ENCODE results near the gene MLLT3.

Gene MLLT3

DNA sequence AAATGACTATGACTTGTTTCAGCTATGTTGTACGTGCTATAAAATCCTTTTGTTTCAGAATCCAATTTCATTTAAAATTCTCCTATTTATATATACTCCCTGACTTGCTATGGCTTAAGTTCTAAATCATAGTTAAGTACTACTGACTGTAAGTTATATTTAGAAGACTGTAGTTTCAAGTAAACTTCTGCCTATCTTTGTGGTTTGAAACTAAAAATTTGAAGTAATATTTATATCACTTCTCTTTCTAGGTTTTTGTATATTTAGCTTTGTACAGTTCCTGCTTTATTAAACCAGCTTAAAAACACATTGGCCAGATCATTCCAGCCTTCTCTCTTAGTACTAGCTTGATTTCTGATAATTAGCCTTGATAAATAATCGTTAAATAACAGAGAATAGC, 196.3 kb downstream of the MLLT3 start:
- H3K9me3 ChIP-seq (ENCODE audit: insufficient read depth, low read depth, low read length), result no peaks in the 10 kb centered on the region
- 0 out of 2 replicates have a peak, but pooled peaks cover 5% of the 10 kb centered on the region for H3F3A ChIP-seq (ENCODE audit: low read depth)
- no peaks in the 10 kb centered on the region for H3K27me3 ChIP-seq (ENCODE audit: insufficient read depth, low read length, poor library complexity, severe bottlenecking)
- peaks cover 13% of the 10 kb centered on the region for H4K20me1 ChIP-seq (ENCODE audit: insufficient read depth, low read length, poor library complexity, severe bottlenecking)
- no peaks in the 10 kb centered on the region for H3K9me2 ChIP-seq (replicated peaks; ENCODE audit: low read depth, low read length)
- peaks cover 50% of the 10 kb centered on the region for H3K79me2 ChIP-seq (ENCODE audit: insufficient read depth, low read length)
- no peak overlapping the region for H3K9ac ChIP-seq (ENCODE audit: low read depth, low read length, poor library complexity, severe bottlenecking)
- H3K4me2 ChIP-seq (ENCODE audit: low read depth, low read length, poor library complexity, severe bottlenecking), result no peak overlapping the region
- TF ChIP-seq, protein P1, sequence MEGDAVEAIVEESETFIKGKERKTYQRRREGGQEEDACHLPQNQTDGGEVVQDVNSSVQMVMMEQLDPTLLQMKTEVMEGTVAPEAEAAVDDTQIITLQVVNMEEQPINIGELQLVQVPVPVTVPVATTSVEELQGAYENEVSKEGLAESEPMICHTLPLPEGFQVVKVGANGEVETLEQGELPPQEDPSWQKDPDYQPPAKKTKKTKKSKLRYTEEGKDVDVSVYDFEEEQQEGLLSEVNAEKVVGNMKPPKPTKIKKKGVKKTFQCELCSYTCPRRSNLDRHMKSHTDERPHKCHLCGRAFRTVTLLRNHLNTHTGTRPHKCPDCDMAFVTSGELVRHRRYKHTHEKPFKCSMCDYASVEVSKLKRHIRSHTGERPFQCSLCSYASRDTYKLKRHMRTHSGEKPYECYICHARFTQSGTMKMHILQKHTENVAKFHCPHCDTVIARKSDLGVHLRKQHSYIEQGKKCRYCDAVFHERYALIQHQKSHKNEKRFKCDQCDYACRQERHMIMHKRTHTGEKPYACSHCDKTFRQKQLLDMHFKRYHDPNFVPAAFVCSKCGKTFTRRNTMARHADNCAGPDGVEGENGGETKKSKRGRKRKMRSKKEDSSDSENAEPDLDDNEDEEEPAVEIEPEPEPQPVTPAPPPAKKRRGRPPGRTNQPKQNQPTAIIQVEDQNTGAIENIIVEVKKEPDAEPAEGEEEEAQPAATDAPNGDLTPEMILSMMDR (conservative IDR thresholded peaks at IDR 0.05; ENCODE audit: low read length), result no peak
- H2AFZ ChIP-seq (ENCODE audit: low read length), result no peak overlapping the region
- peaks cover 8% of the 10 kb centered on the region for H3K4me1 ChIP-seq (ENCODE audit: insufficient read depth, low read length, poor library complexity, severe bottlenecking)
- no peak overlapping the region for H3K4me3 ChIP-seq (ENCODE audit: low read length, poor library complexity, severe bottlenecking)
- no peaks in the 10 kb centered on the region for H3K36me3 ChIP-seq (ENCODE audit: insufficient read depth, low read length)

DNA sequence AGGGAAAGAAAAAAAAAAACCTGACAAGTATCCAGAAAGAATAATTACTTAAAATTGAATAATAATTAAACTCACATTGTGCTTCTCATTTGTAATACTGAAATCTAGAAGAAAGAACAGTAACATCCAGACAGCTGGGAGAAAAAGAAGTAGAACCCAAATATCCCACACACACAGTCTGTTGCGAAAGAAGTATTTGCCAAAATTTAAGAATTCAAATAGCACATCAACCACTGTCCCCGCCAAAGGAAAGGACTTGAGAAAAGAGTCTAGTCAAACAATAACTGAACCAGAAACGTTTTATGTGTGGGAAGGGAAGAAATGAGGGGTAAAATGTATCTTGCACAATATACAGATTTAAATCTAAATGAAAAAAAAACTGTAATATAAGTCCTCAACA, 202.8 kb downstream of the MLLT3 start:
- peaks cover 22% of the 10 kb centered on the region for H4K20me1 ChIP-seq (ENCODE audit: insufficient read depth, low read length, poor library complexity, severe bottlenecking)
- no peaks in the 10 kb centered on the region for H3K9me2 ChIP-seq (replicated peaks; ENCODE audit: low read depth, low read length)
- H3K79me2 ChIP-seq (ENCODE audit: insufficient read depth, low read length), result peaks cover 26% of the 10 kb centered on the region
- H3K36me3 ChIP-seq (ENCODE audit: insufficient read depth, low read length), result no peaks in the 10 kb centered on the region
- H3K9ac ChIP-seq (ENCODE audit: low read depth, low read length, poor library complexity, severe bottlenecking), result no peak overlapping the region
- H3K4me1 ChIP-seq (ENCODE audit: insufficient read depth, low read length, poor library complexity, severe bottlenecking), result no peaks in the 10 kb centered on the region
- no peak overlapping the region for H3K4me2 ChIP-seq (ENCODE audit: low read depth, low read length, poor library complexity, severe bottlenecking)
- no peaks in the 10 kb centered on the region for H3K27me3 ChIP-seq (ENCODE audit: insufficient read depth, low read length, poor library complexity, severe bottlenecking)
- no peaks in the 10 kb centered on the region for H3F3A ChIP-seq (ENCODE audit: low read depth)
- no peak overlapping the region for H3K4me3 ChIP-seq (ENCODE audit: low read length, poor library complexity, severe bottlenecking)
- no peak overlapping the region for H2AFZ ChIP-seq (ENCODE audit: low read length)
- no peaks in the 10 kb centered on the region for H3K9me3 ChIP-seq (ENCODE audit: insufficient read depth, low read depth, low read length)
- TF ChIP-seq, protein P1 (conservative IDR thresholded peaks at IDR 0.05; ENCODE audit: low read length), result no peak
- TF ChIP-seq EZH2phosphoT487 (IDR thresholded peaks at IDR 0.05; ENCODE audit: borderline replicate concordance), result no peak

DNA sequence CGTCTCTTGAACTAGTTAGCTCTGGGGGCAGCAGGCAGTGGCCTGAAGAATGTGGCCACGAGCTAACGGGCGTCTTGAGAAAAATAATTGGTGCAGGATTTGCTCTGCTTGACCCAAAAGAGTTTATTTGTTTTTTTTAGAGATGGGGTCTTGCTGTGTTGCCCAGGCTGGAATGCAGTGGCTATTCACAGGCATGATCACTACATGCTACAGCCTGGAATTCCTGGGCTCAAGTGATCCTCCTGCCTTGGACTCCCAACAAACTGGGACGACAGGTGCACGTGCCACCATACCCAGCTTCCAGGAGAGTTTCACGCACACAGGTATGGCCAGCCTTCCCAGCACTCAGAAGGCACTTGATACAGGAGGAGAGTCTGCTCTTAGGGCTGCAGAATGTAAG, 203.8 kb downstream of the MLLT3 start:
- H3K27me3 ChIP-seq (ENCODE audit: insufficient read depth, low read length, poor library complexity, severe bottlenecking), result no peaks in the 10 kb centered on the region
- no peak overlapping the region for H3K4me3 ChIP-seq (ENCODE audit: low read length, poor library complexity, severe bottlenecking)
- H3K9me3 ChIP-seq (ENCODE audit: insufficient read depth, low read depth, low read length), result no peaks in the 10 kb centered on the region
- peaks cover 23% of the 10 kb centered on the region for H4K20me1 ChIP-seq (ENCODE audit: insufficient read depth, low read length, poor library complexity, severe bottlenecking)
- H3K79me2 ChIP-seq (ENCODE audit: insufficient read depth, low read length), result peaks cover 18% of the 10 kb centered on the region
- H3K36me3 ChIP-seq (ENCODE audit: insufficient read depth, low read length), result peaks cover 6% of the 10 kb centered on the region; the same call in 1 of the 2 replicates
- no peaks in the 10 kb centered on the region for H3K9me2 ChIP-seq (replicated peaks; ENCODE audit: low read depth, low read length)
- no peaks in the 10 kb centered on the region for H3K4me1 ChIP-seq (ENCODE audit: insufficient read depth, low read length, poor library complexity, severe bottlenecking)
- H2AFZ ChIP-seq (ENCODE audit: low read length), result no peak overlapping the region
- H3F3A ChIP-seq (ENCODE audit: low read depth), result no peaks in the 10 kb centered on the region
- no peak for TF ChIP-seq EZH2phosphoT487 (IDR thresholded peaks at IDR 0.05; ENCODE audit: borderline replicate concordance)
- TF ChIP-seq, protein P1 (conservative IDR thresholded peaks at IDR 0.05; ENCODE audit: low read length), result no peak
- no peak overlapping the region for H3K4me2 ChIP-seq (ENCODE audit: low read depth, low read length, poor library complexity, severe bottlenecking)
- no peak overlapping the region for H3K9ac ChIP-seq (ENCODE audit: low read depth, low read length, poor library complexity, severe bottlenecking)

Measured in Loucy (cell line).